ENCODE measurements around the gene SRCAP.

Gene SRCAP

GRCh38 chr16:30722916-30723315, 23.9 kb downstream of the SRCAP start:
- DNase-seq (ENCODE audit: low read depth) = no peak
- H3K4me3 ChIP-seq (ENCODE audit: low read length) = no peak overlapping the region
- TF ChIP-seq CTCF (IDR thresholded peaks at IDR 0.05; ENCODE audit: insufficient read depth, low read depth, low read length, missing control alignments) = no peak

- no peak for TF ChIP-seq CTCF (IDR thresholded peaks at IDR 0.05; ENCODE audit: insufficient read depth, low read depth, low read length, missing control alignments)
- no peak overlapping the region for H3K4me3 ChIP-seq (ENCODE audit: low read length)
- no peak for DNase-seq (ENCODE audit: low read depth)
Observed at GRCh38 chr16:30723725-30724355, 24.9 kb downstream of the SRCAP start.

- DNase-seq (ENCODE audit: low read depth) = no peak
- no peak for TF ChIP-seq CTCF (IDR thresholded peaks at IDR 0.05; ENCODE audit: insufficient read depth, low read depth, low read length, missing control alignments)
- no peak overlapping the region for H3K4me3 ChIP-seq (ENCODE audit: low read length)
Observed at GRCh38 chr16:30724641-30725417, 25.9 kb downstream of the SRCAP start.

DNA sequence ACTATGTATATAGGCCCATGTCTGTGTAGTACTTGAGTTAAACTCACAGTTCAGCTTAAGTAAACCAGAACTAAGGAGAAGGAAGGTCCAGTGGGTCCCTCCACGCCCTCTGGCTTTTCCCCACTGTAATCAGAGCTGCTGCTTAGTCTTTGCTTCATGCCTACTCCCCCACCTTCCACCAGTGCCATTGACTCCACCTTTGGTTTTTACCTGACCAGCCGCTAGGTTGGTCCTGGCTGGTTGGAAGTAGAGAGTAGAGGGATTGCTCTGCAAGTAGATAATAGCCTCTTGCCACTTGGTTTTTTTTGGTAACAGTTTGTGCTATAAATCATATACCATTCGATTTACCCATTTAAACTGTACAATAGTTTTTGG, 26.4 kb downstream of the SRCAP start:
- TF ChIP-seq CTCF (IDR thresholded peaks at IDR 0.05; ENCODE audit: insufficient read depth, low read depth, low read length, missing control alignments) = no peak
- no peak overlapping the region for H3K4me3 ChIP-seq (ENCODE audit: low read length)
- no peak for DNase-seq (ENCODE audit: low read depth)

DNA sequence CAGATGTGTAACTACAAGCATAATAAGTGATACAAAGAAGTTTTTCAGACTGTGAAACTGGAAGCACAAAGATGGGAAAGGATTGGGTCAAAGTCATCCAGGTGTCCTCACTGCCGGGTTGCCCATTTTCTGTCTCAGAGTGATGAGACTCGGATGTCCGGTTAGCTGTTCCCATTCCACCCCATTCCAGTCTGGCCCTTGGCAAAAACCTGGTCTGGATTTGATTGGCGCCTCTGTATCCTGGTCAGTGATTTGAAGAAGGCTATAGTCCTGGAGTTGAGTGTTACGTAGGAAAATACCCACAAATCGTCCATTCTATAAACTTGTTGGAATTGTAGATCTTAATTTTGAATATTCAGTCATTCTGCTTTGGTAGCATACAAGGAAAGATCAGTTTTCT, 29.4 kb downstream of the SRCAP start:
- no peak for DNase-seq (ENCODE audit: low read depth)
- no peak for TF ChIP-seq CTCF (IDR thresholded peaks at IDR 0.05; ENCODE audit: insufficient read depth, low read depth, low read length, missing control alignments)
- H3K4me3 ChIP-seq (ENCODE audit: low read length) = no peak overlapping the region

DNA sequence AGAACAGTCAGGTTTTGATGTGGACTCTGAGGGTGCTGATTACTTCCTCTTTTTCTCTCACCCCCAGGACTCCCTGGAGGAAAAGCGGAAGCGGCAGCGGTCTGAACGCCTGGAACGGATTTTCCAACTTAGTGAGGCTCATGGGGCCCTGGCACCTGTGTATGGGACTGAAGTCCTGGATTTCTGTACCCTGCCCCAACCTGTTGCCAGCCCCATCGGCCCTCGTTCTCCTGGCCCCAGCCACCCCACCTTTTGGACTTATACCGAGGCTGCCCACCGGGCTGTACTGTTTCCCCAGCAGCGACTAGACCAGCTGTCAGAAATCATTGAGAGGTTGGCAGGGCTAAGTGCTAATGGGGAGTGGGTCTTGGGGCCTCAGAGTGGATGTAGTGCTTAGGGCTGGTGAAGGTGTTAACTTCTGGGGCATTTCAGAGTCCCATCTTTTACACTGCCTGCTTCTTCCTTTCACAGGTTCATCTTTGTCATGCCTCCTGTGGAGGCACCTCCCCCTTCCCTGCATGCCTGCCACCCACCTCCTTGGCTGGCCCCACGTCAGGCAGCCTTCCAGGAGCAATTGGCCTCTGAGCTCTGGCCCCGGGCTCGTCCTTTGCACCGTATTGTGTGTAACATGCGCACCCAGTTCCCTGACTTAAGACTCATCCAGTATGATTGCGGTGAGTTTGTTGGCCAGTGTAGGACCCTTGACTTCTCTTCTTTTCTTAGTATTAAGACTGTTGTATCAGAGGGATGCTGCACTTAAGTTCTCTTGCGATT, 30.1 kb downstream of the SRCAP start:
- TF ChIP-seq CTCF (IDR thresholded peaks at IDR 0.05; ENCODE audit: insufficient read depth, low read depth, low read length, missing control alignments) = no peak
- DNase-seq (ENCODE audit: low read depth) = no peak
- H3K4me3 ChIP-seq (ENCODE audit: low read length) = no peak overlapping the region

All from epithelial cell of esophagus (primary cell).